ENCODE data around the gene SLC4A1AP.

DNA sequence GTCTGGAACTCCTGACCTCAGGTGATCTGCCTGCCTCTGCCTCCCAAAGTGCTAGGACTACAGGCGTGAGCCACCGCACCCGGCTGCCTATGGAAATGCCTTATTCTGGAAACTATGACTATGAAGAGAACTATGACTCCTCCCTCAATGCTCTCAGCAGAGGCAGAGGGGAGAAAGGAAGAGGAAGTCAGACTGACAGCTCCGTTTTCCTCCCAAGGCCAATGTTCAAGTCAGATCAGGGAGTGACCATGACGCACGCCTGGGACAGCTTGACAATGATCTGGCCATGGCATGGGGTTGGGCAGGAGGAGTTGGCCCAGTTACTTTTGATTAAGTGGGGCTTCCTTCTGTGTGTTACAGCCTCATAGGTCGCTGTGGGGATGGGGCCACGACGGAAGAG is 63.6 kb downstream of the SLC4A1AP start:
- TF ChIP-seq POLR2A (IDR thresholded peaks at IDR 0.05) (no peak), CTCF (IDR thresholded peaks at IDR 0.05) (no peak)

Data from esophagus squamous epithelium (tissue), 4 donors.